Stimulated activated CD8-positive, alpha-beta memory T cell treated with anti-CD3 and anti-CD28 coated beads, Interleukin-15, amount 100 ng/mL, for 1 hour (primary cell): Measurements from ENCODE around the gene LGALS7B.
"Not testable (repeated sequence)": the region's sequence is repeated elsewhere in the genome, so short reads cannot be mapped to it uniquely, and the experiment has no call there.

ENCODE experiments used
- DNase-seq: peaks from one replicate; pipeline ENCODE4 v3.0.0-alpha.2; 2020; ENCODE audit warnings: low read depth

LGALS7B gene

DNA sequence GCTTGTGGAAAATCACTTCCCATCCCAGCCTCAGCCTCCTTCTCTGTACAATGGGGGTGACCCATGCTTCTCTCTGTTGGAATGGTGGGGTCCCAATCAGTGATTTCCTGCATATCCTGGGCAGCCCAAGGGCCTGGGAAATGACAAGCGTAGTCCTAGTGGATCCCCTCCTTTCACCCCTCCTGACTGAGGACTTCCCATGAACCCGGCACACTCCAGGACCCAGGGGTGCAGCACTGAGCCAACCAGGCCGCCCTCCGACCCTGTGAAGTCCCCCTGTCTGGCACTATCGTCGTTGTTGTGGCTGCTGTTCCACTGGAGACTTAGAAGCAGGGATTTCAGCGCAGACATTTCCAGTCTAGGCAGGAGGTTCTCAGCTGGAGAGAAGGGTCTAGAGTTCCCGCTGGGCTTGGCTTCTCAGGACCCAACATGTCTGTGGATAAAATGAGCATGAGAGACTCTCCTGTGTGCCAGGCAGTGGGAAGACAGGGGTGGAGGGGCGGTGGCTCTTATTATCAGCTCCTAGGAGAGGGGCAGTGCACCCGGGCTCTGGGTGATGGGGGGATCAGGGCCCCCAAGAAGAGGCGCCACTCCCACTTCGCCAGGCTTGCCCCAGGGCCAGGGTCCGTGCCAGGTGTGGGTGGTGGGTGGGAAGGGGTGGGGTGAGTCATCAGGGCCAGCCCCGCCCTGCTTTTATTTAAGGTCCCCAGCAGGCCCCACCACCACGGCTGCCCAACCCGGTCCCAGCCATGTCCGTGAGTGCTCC, at the start of gene LGALS7B:
LGALS7B (plus strand) TSS at position 723 of the 766 bp plus-strand sequence; CDS start at position 750, 27 bp downstream.
- no peak for DNase-seq

DNA sequence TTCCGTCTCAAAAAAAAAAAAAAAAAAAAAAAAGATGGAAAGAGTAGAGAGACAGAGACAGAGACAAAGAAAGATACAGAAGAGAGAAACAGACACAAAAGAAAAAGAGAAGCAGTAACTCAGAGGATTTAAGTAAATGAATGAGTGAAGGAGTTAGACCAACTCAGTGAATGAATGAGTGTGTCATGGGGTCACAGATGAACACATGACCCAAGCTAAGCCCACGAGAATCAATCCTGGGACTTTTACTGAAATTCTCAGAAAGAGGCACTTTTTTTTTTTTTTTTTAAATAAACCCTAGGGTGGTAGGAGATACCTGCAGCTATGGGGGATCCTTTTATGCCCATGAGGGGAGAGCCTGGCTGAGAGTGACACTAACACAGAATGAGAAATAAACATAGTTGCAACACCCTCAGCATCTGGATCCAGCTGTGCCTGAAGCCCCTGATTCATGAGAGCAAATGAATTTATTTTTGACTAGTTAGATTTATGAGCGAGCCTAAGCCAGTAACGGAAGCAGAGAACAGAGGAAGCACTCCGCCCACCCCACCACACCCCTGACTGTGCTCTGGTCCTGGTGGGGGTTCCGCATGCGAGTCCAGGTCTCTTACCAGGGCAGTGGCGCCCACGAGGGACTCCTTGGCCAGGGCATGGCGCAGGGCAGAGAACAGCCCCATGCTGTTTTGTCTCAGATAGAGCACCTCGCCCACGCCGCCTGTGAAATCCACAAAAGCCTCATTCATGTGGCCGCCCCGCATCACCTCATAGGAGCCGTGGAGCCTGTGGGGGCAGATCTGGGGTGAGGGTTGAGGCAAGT, 49.4 kb upstream of the LGALS7B start:
- DNase-seq, result no peak

DNA sequence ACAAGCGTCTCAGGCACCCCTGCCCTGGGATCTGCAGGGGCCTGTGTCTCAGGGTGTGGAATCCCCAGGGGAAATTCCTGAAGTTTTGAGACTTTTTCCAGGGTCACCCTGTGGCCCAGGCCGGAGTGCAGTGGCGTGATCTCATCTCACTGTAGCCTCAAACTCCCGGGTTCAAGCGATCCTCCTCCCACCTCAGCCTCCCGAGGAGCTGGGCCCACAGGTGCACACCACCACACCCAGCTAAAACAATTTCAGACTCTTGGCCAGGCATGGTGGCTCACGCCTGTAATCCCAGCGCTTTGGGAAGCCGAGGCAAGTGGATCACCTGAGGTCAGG, 48.8 kb upstream of the LGALS7B start:
- no peak for DNase-seq

DNA sequence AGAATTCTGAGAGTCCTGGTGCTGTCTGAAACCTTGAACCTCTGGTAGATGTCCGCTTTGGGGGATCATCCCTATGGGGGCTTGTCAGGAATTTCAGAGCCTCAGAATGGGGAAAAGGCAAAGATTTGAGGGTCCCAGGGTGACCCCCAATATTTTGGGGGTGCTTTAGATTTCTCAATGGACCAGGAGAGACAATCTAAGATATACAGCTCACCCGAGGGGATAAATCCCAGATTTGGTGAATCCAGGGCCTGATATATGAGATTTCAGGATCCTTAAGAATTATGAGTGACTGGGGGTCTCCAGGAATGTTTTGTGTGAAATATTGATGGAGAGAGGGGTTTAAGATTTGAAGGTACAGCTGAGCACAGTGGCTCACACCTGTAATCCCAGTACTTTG, 48.1 kb upstream of the LGALS7B start:
- no peak for DNase-seq

DNA sequence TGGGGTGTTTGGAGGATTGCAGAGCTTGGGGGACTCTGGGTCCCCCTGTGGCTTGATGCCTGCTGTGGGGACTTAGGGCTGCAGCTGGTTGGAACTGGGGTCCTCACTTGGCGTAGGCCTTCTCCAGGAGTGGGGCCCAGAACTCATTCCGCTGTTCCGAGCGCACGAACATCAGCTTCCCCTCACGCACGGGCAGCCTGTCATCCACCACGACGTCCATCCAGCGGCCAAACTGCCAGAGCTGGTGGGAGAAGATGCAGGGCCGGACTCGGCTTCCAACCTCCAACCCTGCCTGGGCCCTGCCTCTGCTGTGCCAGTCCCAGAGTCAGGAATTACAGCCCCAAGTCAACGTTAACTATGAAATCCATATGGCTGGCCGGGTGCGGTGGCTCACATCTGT, 47.3 kb upstream of the LGALS7B start:
- DNase-seq, result no peak

DNA sequence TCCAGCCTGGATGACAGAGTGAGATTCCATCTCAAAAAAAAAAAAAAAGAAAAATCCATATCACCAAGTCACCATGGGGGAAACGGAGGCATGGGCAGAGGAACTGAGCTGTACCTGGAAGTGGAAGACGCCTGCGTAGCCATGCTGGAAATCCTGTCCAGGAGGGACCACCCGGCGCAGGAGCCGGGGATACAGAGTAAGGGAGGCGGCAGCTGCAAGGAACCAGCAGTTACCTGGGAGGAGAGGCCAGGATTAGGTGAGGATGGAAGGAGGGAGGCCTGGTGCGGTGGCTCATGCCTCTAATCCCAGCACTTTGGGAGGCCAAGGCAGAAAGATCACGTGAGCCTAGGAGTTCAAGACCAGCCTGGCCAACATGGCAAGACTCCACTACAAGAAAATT, 46.7 kb upstream of the LGALS7B start:
- no peak for DNase-seq

DNA sequence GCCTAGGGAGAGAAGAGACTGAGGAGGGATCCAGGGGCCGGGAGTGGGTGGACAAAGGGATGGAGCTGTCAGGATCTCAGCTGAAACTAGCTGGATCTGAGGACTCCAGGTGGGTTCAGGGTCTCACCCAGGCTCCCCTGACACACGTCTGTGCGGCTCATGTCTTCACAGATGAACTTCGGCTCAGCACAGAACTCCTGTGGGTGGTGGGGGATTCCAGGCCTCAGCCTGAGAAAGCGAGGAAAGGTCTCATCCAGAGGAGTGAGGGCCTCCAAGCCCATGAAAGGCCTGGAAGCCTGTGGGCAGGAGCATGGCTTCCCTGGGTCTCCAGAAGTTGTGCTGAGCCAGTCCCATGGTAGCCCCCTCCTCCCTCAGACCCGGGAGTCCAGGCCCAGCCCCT, 46.1 kb upstream of the LGALS7B start:
- no peak for DNase-seq

DNA sequence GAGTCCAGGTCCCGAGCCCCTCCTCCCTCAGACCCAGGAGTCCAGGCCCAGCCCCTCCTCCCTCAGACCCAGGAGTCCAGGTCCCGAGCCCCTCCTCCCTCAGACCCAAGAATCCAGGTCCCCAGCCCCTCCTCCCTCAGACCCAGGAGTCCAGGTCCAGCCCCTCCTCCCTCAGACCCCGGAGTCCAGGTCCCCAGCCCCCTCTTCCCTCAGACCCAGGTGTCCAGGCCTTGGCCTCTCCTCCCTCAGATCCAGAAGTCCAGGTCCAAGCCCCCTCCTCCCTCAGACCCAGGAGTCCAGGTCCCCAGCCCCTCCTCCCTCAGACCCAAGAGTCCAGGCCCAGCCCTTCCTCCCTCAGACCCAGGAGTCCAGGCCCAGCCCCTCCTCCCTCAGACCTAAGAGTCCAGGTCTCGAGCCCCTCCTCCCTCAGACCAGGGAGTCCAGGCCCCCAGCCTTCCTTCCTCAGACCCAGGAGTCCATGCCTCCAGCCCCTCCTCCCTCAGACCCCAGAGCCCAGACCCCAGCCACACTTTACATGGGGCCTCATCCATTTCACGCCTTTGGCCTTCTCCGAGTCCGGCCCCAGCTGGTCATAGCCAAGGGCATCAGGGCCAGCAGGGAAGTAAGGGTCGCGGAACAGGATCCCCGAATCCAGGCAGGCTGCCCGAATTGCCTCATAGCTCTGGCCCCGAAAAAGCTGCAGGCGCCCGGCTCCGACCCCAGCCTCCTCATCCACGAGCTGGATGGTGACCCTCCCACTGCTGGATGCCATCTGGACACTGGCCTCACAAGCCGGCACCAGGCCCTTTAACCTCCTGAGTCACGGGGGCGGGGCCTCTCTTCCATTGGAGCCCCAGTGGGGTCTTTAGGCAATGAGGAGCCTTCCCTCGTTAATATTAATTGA, 45.4 kb upstream of the LGALS7B start:
- DNase-seq, result no peak

DNA sequence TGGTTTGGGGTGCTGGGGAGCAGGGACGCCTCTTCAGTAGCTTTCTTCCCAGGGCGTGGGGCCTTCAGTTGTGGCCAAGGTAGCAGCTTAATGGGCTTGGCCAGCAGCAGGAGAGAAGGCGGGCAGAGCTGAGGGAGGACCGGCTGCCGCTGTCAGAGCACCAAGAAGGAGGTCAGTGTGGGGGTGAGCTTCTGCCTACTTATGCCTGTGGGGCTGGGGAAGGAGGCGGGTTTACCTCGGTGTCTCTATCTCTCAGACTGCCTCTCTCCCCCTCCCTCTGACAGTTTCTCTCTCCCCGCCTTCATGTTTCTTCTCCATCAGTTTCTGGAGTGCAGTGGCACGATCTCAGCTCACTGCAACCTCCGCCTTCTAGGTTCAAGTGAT, 44.7 kb upstream of the LGALS7B start, which contains the start of gene CAPN12:
CAPN12 (minus strand) TSS at position 177 of the 384 bp plus-strand sequence. CDS start 309 bp downstream, outside the sequence.
- DNase-seq, result no peak

DNA sequence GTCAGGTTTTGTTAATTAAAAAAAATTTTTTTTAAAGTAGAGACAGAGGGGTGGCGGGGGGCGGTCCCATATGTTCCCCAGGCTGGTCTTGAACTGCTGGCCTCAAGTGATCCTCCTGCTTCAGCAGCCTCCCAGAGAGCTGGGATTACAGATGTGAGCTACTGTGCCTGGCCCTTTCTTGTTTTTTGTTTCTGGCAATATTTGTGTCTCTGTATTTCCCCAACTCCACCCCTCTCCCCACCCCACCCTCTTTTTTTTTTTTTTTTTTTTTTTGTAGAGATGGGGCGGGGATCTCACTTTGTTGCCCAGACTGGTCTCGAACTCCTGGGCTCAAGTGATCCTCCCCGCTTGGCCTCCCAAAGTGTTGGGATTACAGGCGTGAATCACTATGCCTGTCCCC, 44.1 kb upstream of the LGALS7B start:
- DNase-seq, result no peak

DNA sequence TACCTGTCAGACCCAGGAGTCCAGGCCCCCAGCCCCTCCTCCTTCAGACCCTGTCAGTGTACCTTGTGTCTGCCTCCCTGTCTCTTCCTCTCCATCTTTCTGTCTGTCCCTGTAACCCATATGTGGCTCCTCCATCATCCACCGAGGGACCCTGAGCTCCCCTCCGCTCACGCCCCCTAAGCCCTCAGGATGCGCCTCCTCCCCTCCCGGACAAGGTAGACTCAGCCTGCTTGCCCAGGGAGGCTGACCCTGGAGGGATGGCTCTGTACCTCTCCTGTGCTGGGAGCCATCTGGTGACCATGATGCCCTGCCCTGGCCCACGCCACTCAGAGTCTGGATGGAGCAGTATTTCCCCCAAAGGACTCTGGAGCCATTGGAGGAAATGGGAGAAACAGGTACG, 43.7 kb upstream of the LGALS7B start:
- no peak for DNase-seq

DNA sequence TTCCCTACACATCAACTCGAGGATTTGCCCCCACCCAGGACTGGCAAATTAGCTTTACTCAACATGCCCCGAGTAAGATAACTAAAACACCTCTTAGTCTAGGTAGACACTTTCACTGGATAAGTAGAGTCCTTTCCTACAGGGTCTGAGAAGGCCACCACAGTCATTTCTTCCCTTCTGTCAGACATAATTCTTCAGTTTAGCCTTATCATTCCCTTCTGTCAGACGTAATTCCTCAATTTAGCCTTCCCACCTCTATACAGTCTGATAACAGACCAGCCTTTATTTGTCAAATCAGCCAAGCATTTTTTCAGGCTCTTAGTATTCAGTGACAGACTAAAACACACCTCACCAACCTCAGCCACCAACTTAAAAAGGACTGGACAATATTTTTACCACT, 35.2 kb upstream of the LGALS7B start:
- not testable (repeated sequence) for DNase-seq

DNA sequence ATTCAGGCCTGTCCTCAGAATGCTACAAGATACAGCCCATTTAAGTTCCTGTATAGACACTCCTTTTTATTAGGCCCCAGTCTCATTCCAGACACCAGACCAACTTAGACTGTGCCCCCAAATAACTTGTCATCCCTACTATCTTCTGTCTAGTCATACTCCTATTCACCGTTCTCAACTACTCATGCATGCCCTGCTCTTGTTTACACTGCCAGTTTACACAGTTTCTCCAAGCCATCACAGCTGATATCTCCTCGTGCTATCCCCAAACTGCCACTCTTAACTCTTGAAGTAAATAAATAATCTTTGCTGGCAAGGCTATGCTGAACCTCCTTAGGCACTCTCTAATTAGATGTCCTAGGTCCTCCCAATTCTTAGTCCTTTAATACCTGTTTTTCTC, 34.8 kb upstream of the LGALS7B start:
- not testable (repeated sequence) for DNase-seq

DNA sequence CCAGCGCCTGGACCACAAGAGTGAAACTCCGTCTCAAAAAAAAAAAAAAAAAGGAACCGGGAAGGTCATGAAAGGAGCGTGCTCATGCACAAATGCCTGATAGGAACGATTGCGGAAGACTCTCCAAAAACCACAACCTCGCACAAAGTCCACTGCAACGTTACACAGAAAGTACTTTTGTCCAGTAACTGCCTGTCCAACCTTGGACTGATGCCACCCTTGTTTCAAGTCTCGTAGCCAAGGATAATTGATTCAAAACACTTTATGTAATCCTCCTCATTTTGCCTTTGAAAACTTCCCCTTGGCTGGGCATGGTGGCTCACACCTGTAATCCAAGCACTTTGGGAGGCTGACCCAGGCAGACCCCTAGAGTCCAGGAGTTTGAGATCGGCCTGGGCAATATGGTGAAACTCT, 29.4 kb upstream of the LGALS7B start:
- no peak for DNase-seq

DNA sequence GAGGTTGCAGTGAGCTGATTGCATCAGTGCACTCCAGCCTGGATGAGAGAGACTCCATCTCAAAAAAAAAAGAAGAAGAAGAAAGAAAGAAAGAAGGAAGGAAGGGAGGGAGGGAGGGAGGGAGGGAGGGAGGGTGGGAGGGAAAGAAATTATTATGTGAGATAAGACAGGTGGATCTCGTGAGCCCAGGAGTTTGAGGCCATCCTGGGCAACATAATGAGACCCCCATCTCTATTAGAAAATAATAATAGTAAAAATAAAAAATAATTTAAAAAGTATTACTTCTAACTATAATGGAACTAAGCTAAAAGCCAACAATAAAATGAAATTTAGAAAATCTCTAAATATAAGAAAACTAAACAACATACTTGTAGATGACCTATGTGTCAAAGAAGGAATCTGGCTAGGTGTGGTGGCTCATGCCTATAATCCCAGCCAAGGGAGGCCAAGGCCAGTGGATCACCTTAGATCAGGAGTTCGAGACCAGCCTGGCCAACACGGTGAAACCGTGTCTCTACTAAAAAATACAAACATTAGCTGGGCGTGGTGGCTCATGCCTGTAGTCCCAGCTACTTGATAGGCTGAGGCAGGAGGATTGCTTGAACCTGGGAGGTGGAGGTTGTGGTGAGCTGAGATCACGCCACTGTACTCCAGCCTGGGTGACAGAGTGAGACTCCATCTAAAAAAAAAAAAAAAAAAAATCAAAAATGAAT, 28.0 kb upstream of the LGALS7B start:
- not testable (repeated sequence) for DNase-seq

DNA sequence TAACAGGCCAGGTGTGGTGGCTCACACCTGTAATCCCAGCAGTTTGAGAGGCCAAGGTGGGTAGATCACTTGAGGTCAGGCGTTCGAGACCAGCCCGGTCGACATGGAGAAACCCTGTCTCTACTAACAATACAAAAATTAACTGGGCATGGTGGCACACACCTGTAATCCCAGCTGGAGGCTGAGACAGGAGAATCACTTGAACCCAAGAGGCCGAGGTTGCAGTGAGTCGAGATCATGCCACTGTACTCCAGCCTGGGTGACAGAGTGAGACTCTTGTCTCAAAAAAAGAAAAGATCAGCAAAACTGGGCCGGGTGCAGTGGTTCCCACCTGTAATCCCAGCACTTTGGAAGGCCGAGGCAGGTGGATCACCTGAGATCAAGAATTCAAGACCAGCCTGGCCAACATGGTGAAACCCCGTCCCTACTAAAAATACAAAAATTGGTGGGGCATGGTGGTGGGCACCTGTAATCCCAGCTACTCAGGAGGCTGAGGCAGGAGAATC, 27.1 kb upstream of the LGALS7B start:
- DNase-seq, result not testable (repeated sequence)

DNA sequence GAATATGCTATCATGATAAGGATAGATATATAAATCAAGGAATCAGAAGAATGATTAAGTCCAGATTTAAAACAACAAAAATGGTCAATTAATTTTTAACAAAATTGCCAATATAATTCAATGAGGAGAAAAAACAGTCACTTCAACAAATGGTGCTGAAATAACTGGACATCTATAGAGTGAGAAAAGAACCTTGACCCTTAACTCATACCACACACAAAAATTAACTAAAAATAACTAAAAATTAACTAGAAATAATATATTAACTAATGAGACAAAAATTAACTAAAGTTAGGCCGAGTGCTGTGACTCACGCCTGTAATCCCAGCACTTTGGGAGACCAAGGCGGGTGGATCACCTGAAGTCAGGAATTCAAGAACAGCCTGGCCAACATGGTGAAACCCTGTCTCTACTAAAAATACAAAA, 25.2 kb upstream of the LGALS7B start:
- no peak for DNase-seq

DNA sequence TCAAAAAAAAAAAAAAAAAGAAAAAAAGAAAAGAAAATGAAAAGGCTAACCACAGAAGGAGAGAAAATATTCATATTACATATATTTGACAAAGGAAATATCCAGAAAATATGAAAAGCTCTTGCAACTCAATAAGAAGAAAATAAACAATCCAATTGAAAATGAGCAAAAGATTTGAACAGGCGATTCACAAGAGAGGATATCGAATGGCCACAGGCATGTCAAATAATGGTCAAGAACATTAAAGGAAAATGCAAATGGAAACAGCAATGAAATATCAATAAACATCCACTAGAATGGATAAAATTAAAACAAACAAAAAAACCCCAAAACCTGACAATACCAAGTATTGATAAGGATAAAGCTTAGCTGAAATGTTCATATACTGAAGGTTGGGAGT, 23.8 kb upstream of the LGALS7B start:
- DNase-seq, result no peak

DNA sequence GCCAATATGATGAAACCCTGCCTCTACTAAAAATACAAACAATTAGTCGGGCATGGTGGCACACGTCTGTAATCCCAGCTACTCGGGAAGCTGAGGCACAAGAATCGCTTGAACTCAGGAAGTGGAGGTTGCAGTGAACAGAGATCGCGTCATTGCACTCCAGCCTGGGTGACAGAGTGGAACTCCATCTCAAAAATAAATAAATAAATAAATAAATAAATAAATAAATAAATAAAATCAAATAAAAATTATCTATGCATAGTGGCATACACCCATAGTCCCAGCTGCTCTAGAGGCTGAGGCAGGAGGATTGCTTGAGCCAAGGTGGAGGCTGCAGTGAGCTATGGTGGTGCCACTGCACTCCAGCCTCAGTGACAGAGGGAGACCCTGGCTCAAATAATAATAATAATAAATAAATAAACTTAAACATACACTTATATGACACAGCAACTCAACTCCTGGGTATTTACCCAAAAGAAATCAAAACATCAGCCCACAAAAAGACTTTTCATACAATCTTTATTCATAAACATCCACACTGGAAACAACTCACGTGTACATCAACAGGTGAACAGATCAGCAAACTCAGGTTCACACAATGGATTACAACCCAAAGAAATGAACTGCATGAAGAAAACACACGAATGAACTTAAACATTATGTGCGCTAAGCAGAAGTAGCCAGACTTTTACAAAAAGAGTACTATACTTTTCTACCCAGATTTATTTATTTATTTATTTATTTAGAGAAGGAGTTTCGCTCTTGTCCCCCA, 22.5 kb upstream of the LGALS7B start:
- DNase-seq, result no peak

DNA sequence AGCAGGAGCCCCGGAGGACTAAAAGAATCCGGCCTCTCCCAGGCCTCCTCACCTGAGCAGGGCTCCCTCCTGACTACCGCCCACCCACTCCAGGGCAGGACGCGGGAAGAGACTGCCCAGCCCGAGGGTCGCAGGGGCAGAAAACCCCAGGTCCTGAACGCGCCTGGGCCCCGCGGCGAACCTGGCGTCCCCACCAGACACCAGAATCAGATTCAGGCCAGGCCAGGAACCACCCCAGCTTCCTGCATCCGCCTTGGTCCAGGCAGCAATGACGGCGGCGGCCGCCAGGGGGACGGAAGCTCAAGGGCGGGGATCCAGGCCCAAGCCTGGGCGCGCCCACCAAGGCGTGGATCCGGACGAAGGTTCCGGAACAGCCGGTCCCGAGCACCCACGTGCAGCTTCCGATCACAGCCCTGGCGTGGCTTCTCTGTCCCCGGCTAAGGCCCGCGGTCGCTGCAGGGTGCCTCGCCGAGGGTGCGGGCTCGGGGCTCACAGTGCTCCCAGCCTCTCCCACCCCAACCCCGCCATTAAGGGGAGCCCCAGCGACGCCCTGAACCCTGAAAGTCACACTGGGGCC, 19.3 kb upstream of the LGALS7B start:
- DNase-seq, result peak; percentile 88
